Activated B cell treated with CpG ODN at 0.5 μM for 24 hours (primary cell): ENCODE results near the gene DISC1. TPM values are rescaled to one million over a fixed set of nuclear protein-coding genes. Genes with fewer than 3 reads are reported as not detected.

Source experiments
- ATAC-seq: fragments of 200-7000 bp; cut with Tn5 transposase; one replicate; pipeline ENCODE4 v1.10.0; 2021; ENCODE audit warnings: low read depth, mild to moderate bottlenecking, moderate library complexity
- CTCF ChIA-PET: fragments of 350-600 bp; sonication (Branson Sonifier 250); formaldehyde crosslinking; loops from one replicate; lab custom pipeline; 2021; ENCODE audit warnings: antibody characterized with exemption; lab: Charles Lee
- POLR2A ChIA-PET: fragments of 350-600 bp; sonication (Branson Sonifier 250); formaldehyde crosslinking; loops from one replicate; lab custom pipeline; 2021; ENCODE audit warnings: antibody characterized with exemption; lab: Charles Lee
- DNase-seq: peaks from one replicate; pipeline ENCODE4 v3.0.0; 2022
- H3K27ac Mint-ChIP-seq: one replicate; pipeline ENCODE4 v1.8.0; 2020; ENCODE audit warnings: mixed read lengths
- H3K27me3 Mint-ChIP-seq: one replicate; pipeline ENCODE4 v1.8.0; 2021; ENCODE audit warnings: mixed read lengths
- H3K36me3 Mint-ChIP-seq: one replicate; pipeline ENCODE4 v1.8.0; 2021; ENCODE audit warnings: low read depth, mixed read lengths
- H3K4me1 Mint-ChIP-seq: one replicate; pipeline ENCODE4 v1.8.0; 2021; ENCODE audit warnings: mixed read lengths
- H3K4me3 Mint-ChIP-seq: one replicate; pipeline ENCODE4 v1.8.0; 2020; ENCODE audit warnings: mild to moderate bottlenecking, mixed read lengths
- H3K9me3 Mint-ChIP-seq: one replicate; pipeline ENCODE4 v1.8.0; 2020; ENCODE audit warnings: mixed read lengths
- CTCF ChIP-seq: fragments of 200-600 bp; IDR thresholded peaks from one replicate; pipeline ENCODE4 v1.8.0; 2022; ENCODE audit warnings: antibody characterized with exemption, mild to moderate bottlenecking
- intact Hi-C: fragments of 100-400 bp; cut with micrococcal nuclease; formaldehyde crosslinking; loops from one replicate; pipeline ENCODE4 v1.15.1; 2024
- total RNA-seq: library from RNA; stranded (reverse); gene quantifications from 2 replicates; pipeline ENCODE4 v1.2.3, GENCODE V29; 2022

DISC1 gene
- total RNA-seq, 1 donor from 2014 or later = 2.4 TPM

- intact Hi-C loops = no loop called here
- peaks cover 4% of the 10 kb centered on the region for H3K9me3 Mint-ChIP-seq
- H3K4me1 Mint-ChIP-seq = no peaks in the 10 kb centered on the region
- H3K27ac Mint-ChIP-seq = no peak overlapping the region
- no peak for TF ChIP-seq CTCF
- ChIA-PET CTCF (interaction anchor here (1.3 kb wide), 1 partner anchor 25 kb away, joined by 3 read pairs; no protein-coding TSS in a partner anchor), POLR2A (no interaction called here)
- H3K36me3 Mint-ChIP-seq = no peaks in the 10 kb centered on the region
- ATAC-seq = no peak
- no peak overlapping the region for H3K4me3 Mint-ChIP-seq
- DNase-seq = no peak
- no peaks in the 10 kb centered on the region for H3K27me3 Mint-ChIP-seq
Measured at GRCh38 chr1:231731268-231731667, 104.7 kb downstream of the DISC1 start.

GRCh38 chr1:231733063-231733462 lies 106.5 kb downstream of the DISC1 start:
- H3K27ac Mint-ChIP-seq = no peak overlapping the region
- H3K27me3 Mint-ChIP-seq = no peaks in the 10 kb centered on the region
- no peaks in the 10 kb centered on the region for H3K36me3 Mint-ChIP-seq
- CTCF ChIA-PET = no interaction called here
- TF ChIP-seq CTCF = no peak
- H3K4me3 Mint-ChIP-seq = no peak overlapping the region
- H3K4me1 Mint-ChIP-seq = no peaks in the 10 kb centered on the region
- peaks cover 4% of the 10 kb centered on the region for H3K9me3 Mint-ChIP-seq
- POLR2A ChIA-PET = no interaction called here
- DNase-seq = no peak
- ATAC-seq = no peak
- intact Hi-C loops = no loop called here

- Mint-ChIP-seq H3K4me3 (no peak overlapping the region), H3K27ac (no peak overlapping the region), H3K36me3 (no peaks in the 10 kb centered on the region), H3K9me3 (peaks cover 4% of the 10 kb centered on the region), H3K4me1 (no peaks in the 10 kb centered on the region), H3K27me3 (no peaks in the 10 kb centered on the region)
- POLR2A ChIA-PET = no interaction called here
- intact Hi-C loops = no loop called here
- no peak for DNase-seq
- no peak for TF ChIP-seq CTCF
- CTCF ChIA-PET = no interaction called here
- ATAC-seq = no peak
Measured at GRCh38 chr1:231733672-231734071, 107.1 kb downstream of the DISC1 start.

GRCh38 chr1:231734417-231734816 lies 107.8 kb downstream of the DISC1 start:
- POLR2A ChIA-PET = no interaction called here
- H3K36me3 Mint-ChIP-seq = no peaks in the 10 kb centered on the region
- TF ChIP-seq CTCF = no peak
- H3K4me1 Mint-ChIP-seq = no peaks in the 10 kb centered on the region
- ATAC-seq (no peak), DNase-seq (no peak)
- intact Hi-C loops = no loop called here
- peaks cover 4% of the 10 kb centered on the region for H3K9me3 Mint-ChIP-seq
- H3K27me3 Mint-ChIP-seq = no peaks in the 10 kb centered on the region
- CTCF ChIA-PET = no interaction called here
- no peak overlapping the region for H3K4me3 Mint-ChIP-seq
- no peak overlapping the region for H3K27ac Mint-ChIP-seq

- Mint-ChIP-seq H3K9me3 (peaks cover 4% of the 10 kb centered on the region), H3K4me3 (no peak overlapping the region), H3K36me3 (peaks cover 3% of the 10 kb centered on the region), H3K4me1 (no peaks in the 10 kb centered on the region), H3K27me3 (no peaks in the 10 kb centered on the region), H3K27ac (no peak overlapping the region)
- no peak for DNase-seq
- no peak for TF ChIP-seq CTCF
- intact Hi-C loops = no loop called here
- CTCF ChIA-PET = interaction anchor here (1.5 kb wide), 1 partner anchor 21 kb away, joined by 5 read pairs; no protein-coding TSS in a partner anchor
- POLR2A ChIA-PET = no interaction called here
- ATAC-seq = no peak
Measured at GRCh38 chr1:231735411-231735810, 108.8 kb downstream of the DISC1 start.
